H1 (cell line): Measurements from ENCODE around the gene SLC6A20.

Experiments
- BRCA1 ChIP-seq: IDR thresholded peaks from 2 replicates; pipeline ENCODE4 v1.6.1; 2012; ENCODE audit warnings: low read depth, low read length, improper control_type of control experiment
- CHD2 ChIP-seq: IDR thresholded peaks from 2 replicates; pipeline ENCODE4 v1.6.1; 2012; ENCODE audit warnings: low read length, improper control_type of control experiment
- CTCF ChIP-seq, 3 experiments: IDR thresholded peaks; 1 replicate in 2 of 3; 2 replicates in 1 of 3; pipeline versions ENCODE4 v1.5.1 to v1.6.1; 2011; ENCODE audit warnings: low read length in 3 of 3, mild to moderate bottlenecking in 3 of 3, inconsistent platforms in 2 of 3, low read depth in 1 of 3, moderate library complexity in 1 of 3; ENCODE audit not compliant: insufficient read depth in 1 of 3; ENCODE audit errors: control extremely low read depth in 1 of 3
- EZH2 ChIP-seq: fragments of 200-600 bp; sonication (generic); IDR thresholded peaks from 2 replicates; pipeline ENCODE4 v1.7.1; 2012; ENCODE audit warnings: low read depth, mild to moderate bottlenecking, moderate library complexity, low read length, inconsistent platforms; ENCODE audit not compliant: severe bottlenecking
- MAFK ChIP-seq: IDR thresholded peaks from 2 replicates; pipeline ENCODE4 v1.6.1; 2012; ENCODE audit warnings: low read depth, mild to moderate bottlenecking, improper control_type of control experiment, low read length
- NRF1 ChIP-seq: IDR thresholded peaks from 2 replicates; pipeline ENCODE4 v1.6.1; 2011; ENCODE audit warnings: mild to moderate bottlenecking, low read depth, low read length, improper control_type of control experiment
- POLR2AphosphoS5 ChIP-seq: IDR thresholded peaks from 2 replicates; pipeline ENCODE4 v1.6.1; 2011; ENCODE audit warnings: low read depth, low read length
- RAD21 ChIP-seq, 2 experiments: IDR thresholded peaks in 1 of 2; conservative IDR thresholded peaks in 1 of 2; 2 replicates each; pipeline ENCODE4 v1.6.1; 2011; ENCODE audit warnings: low read depth in 2 of 2, low read length in 2 of 2, improper control_type of control experiment in 1 of 2, inconsistent platforms in 1 of 2, mild to moderate bottlenecking in 1 of 2, moderate library complexity in 1 of 2
- SIN3A ChIP-seq, 2 experiments: IDR thresholded peaks in 1 of 2; conservative IDR thresholded peaks in 1 of 2; 2 replicates each; pipeline ENCODE4 v1.6.1; 2011 to 2012; ENCODE audit warnings: low read length in 2 of 2, improper control_type of control experiment in 1 of 2, low read depth in 1 of 2, mild to moderate bottlenecking in 1 of 2
- TAF1 ChIP-seq: IDR thresholded peaks from 2 replicates; pipeline ENCODE4 v1.6.1; 2011; ENCODE audit warnings: mild to moderate bottlenecking, low read depth, low read length
- TF ChIP-seq, protein P1 (sequence below): IDR thresholded peaks from 2 replicates; pipeline ENCODE4 v1.6.1; 2012; ENCODE audit warnings: inconsistent platforms

- TF ChIP-seq CHD2 (no peak), BRCA1 (no peak), POLR2AphosphoS5 (no peak), CTCF (IDR thresholded peaks at IDR 0.05; ENCODE audit: control extremely low read depth in 1 of 3, insufficient read depth in 1 of 3, low read depth in 1 of 3, low read length in 3 of 3) (no peak), NRF1 (no peak), EZH2 (no peak), RAD21 (IDR thresholded peaks at IDR 0.05 in 1 of 2, conservative IDR thresholded peaks at IDR 0.05 in 1 of 2; ENCODE audit: low read depth in 2 of 2, low read length in 2 of 2) (no peak), MAFK (no peak), SIN3A (conservative IDR thresholded peaks at IDR 0.05 in 1 of 2, IDR thresholded peaks at IDR 0.05 in 1 of 2; ENCODE audit: low read depth in 1 of 2, low read length in 2 of 2) (no peak), TAF1 (no peak)
- TF ChIP-seq, protein P1, sequence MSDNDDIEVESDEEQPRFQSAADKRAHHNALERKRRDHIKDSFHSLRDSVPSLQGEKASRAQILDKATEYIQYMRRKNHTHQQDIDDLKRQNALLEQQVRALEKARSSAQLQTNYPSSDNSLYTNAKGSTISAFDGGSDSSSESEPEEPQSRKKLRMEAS = no peak
These were observed 53.8 kb downstream of the SLC6A20 start for GRCh38 chr3:45742461-45743089.
